ENCODE measurements around the gene MAEA.
"Not testable (repeated sequence)": the region's sequence is repeated elsewhere in the genome, so short reads cannot be mapped to it uniquely, and the experiment has no call there.

Gene MAEA

GRCh38 chr4:1370321-1371124, 80.8 kb downstream of the MAEA start:
- DNase-seq = no peak

GRCh38 chr4:1371176-1372165, 81.8 kb downstream of the MAEA start:
- DNase-seq = no peak

- DNase-seq = not testable (repeated sequence)
Measured at GRCh38 chr4:1372576-1372975, 82.9 kb downstream of the MAEA start.

GRCh38 chr4:1373892-1374705, 84.4 kb downstream of the MAEA start:
- DNase-seq = no peak

GRCh38 chr4:1374706-1375045, 85.0 kb downstream of the MAEA start:
- no peak for DNase-seq

GRCh38 chr4:1375051-1375721, 85.5 kb downstream of the MAEA start:
- no peak for DNase-seq

- DNase-seq = no peak
Measured at GRCh38 chr4:1375761-1376322, 86.2 kb downstream of the MAEA start.

- no peak for DNase-seq
Measured at GRCh38 chr4:1376391-1376840, 86.7 kb downstream of the MAEA start.

GRCh38 chr4:1376841-1377605, 87.3 kb downstream of the MAEA start:
- no peak for DNase-seq

GRCh38 chr4:1377606-1378261, 88.0 kb downstream of the MAEA start:
- no peak for DNase-seq

GRCh38 chr4:1378559-1379231, 89.0 kb downstream of the MAEA start:
- DNase-seq = no peak

- DNase-seq = no peak
Measured at GRCh38 chr4:1379351-1379781, 89.7 kb downstream of the MAEA start.

- DNase-seq = no peak
Measured at GRCh38 chr4:1379801-1380331, 90.2 kb downstream of the MAEA start.

- no peak for DNase-seq
Measured at GRCh38 chr4:1380368-1381151, 90.9 kb downstream of the MAEA start.

GRCh38 chr4:1381181-1381621, 91.5 kb downstream of the MAEA start:
- no peak for DNase-seq

GRCh38 chr4:1381944-1382541, 92.4 kb downstream of the MAEA start:
- DNase-seq = no peak

GRCh38 chr4:1382776-1383727, 93.4 kb downstream of the MAEA start:
- no peak for DNase-seq

Measured in CD4-positive, alpha-beta T cell treated with Interleukin-4 for 1 hour (primary cell).